ENCODE results near the gene ZNF646.

The ZNF646 gene

DNA sequence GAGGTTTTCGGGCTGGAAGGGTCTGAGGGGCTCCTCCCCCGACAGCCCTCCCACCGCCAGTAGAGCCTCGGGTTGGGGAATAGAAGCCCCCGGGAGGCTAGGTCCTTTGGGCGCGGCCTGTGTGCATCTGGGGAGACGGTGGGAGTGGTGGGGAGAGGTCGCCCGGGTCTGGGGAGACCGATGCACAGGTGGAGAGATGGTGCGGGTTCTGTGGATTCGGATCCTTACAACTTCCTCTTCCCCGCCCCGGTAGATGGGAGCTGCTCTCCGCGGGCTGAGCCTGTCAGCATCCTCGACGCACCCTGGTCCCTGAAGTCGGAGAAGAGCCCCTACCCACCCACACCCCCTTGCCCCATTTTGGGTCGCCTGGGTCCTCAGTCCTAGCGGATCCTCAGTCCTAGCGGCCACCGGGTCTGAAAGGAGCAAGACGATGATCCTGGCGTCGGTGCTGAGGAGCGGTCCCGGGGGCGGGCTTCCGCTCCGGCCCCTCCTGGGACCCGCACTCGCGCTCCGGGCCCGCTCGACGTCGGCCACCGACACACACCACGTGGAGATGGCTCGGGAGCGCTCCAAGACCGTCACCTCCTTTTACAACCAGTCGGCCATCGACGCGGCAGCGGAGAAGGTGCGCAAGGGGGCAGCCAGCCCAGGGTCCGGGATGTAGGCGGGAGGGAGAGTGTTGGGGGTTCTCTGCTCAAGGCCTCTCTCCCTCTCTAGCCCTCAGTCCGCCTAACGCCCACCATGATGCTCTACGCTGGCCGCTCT, 34.8 kb downstream of the ZNF646 start:
- DNase-seq: no peak

DNA sequence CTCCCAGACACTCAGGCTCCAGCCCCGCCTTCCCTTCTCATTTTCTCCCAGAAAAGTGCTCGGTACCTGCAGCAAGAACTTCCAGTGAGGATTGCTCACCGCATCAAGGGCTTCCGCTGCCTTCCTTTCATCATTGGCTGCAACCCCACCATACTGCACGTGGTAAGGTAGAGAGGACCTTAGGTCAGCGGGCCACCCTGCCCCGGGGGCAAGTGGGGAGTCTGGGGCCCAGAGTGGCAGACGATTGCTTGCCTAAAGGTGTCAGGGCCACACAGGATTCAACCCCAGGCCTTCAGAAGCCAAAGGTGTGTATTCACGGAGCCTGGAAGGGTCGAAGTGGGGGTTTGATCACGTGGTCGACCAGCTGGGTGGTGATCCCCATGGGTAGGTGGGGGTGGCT, 35.4 kb downstream of the ZNF646 start:
- no peak for DNase-seq

DNA sequence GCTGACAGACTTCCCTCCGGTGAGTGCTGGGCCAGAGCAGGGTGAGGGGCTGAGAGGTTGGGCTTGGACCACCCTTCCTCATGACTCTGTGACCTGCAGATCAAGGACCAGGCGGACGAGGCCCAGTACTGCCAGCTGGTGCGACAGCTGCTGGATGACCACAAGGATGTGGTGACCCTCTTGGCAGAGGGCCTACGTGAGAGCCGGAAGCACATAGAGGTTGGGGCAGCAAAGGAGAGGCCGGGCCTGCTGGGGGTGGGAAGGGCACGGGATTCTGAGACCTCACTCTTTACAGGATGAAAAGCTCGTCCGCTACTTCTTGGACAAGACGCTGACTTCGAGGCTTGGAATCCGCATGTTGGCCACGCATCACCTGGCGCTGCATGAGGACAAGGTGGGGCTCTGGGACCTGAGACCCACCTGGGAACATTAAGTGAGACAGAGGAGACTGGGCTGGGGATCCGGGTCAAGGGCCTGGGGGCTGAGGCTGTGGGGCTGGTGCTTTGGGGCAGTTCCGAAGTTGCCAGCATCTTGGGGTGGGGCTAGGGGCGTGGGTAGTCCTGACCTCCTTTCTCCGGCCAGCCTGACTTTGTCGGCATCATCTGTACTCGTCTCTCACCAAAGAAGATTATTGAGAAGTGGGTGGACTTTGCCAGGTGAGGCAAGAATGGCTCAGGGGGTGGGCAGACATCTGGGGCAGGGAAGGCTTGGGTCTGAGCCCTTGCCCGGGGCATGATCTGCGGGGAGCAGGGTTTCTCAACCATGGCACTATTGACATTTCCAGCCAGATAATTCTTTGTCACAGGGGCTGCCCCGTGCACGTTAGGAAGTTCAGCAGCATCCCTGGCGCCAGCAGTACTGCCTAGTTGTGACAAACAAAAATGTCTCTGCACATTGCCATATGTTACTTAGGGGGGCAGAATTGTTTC, 36.1 kb downstream of the ZNF646 start:
- DNase-seq: no peak

DNA sequence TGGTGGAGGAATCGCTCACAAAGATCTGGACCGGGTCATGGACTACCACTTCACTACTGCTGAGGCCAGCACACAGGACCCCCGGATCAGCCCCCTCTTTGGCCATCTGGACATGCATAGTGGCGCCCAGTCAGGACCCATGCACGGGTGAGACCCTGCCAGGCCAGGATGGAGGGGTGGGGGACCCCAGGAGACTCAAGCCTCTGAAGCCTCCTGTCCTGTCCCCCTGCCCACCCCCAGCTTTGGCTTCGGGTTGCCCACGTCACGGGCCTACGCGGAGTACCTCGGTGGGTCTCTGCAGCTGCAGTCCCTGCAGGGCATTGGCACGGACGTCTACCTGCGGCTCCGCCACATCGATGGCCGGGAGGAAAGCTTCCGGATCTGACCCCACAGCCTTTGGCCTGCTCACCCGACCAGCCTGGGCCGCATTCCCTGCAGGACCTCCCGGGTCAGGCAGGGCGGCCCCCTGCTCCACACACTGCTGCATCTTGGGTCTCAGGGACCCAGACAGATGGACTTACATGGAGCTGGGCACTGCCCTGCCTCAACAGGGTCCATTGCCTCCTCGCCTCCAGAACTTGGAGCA, 37.8 kb downstream of the ZNF646 start:
- DNase-seq: no peak

DNA sequence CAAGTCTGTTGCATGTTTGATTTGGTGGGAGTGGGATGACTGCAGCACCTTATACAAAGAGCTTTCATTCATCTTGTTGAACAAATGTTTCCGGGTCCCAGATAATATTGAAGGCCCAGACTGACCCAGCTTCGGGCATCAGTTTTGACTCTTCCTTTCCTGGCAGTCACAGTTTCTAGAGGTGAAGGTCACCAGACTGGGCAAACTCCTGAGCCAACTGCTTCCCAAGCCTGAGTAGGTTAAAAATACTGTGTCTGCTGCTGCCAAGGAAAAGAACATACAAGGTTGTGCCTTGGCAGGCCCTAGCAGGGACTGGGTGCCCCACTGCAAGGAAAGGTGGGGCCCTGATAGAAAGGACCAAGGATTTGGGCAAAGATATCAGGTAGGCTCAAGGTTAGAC, 38.5 kb downstream of the ZNF646 start:
- no peak for DNase-seq

DNA sequence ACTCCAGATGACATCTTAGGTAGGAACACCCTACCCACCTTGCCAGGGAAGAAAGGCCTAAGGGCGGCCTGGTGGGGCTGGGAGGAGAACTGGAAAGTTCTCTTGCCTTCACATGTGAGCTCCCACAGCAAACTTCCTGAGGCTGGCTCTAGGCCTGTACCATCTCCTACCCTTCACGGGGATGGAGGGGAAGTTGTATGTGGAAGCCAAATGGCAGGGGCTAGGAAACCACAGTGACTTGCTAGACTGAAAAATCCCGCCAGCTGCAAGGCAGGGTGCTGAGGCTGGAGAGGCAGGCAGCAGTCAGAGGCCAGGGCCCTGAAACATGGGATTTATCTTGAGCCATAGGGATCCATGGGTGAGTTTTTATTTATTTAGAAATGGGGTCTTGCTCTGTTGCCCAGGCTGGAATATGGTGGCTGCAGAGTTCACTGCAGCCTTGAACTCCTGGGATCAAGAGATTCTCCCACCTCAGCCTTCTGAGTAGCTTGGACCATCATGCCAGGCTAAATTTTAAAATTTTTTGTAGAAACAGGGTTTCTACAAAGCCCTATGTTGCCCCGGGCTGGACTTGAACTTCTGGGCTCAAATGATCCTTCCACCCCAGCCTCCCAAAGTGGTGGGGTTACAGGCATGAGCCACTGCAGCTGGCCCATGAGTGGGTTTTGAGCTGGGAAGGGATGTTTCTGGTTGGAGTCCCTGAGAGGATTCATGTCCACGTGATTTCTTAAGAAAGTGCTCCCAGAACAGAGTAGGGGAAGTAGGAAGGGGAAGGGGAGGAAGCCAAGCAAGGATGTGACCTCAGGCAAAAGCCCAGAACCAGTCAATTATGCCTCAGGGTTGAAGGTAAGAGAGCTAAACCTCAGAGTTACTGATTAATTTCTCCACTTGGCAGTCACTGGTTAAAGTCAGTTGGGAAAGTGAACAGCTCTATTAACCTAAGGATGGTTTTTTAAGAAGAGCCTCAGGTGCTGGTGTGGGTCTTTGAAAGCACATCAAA, 39.2 kb downstream of the ZNF646 start:
- no peak for DNase-seq

DNA sequence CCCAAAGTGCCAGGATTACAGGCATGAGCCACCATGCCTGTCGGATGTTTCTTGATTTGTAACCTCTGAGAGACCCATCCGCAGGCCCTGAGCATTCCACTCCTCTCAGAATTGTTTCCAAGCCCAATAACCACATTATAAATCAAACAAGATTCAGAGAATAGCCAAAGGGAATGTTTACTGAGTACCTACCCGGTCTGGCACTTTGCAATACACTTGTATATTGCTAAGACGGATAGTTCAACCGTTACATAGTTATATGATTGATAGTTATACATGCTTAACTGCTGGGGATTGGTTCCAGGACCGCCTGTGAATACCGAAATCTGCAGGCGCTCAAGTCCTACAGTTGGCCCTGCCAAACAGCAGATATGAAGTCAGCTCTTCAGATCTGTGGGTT, 40.2 kb downstream of the ZNF646 start:
- no peak for DNase-seq

DNA sequence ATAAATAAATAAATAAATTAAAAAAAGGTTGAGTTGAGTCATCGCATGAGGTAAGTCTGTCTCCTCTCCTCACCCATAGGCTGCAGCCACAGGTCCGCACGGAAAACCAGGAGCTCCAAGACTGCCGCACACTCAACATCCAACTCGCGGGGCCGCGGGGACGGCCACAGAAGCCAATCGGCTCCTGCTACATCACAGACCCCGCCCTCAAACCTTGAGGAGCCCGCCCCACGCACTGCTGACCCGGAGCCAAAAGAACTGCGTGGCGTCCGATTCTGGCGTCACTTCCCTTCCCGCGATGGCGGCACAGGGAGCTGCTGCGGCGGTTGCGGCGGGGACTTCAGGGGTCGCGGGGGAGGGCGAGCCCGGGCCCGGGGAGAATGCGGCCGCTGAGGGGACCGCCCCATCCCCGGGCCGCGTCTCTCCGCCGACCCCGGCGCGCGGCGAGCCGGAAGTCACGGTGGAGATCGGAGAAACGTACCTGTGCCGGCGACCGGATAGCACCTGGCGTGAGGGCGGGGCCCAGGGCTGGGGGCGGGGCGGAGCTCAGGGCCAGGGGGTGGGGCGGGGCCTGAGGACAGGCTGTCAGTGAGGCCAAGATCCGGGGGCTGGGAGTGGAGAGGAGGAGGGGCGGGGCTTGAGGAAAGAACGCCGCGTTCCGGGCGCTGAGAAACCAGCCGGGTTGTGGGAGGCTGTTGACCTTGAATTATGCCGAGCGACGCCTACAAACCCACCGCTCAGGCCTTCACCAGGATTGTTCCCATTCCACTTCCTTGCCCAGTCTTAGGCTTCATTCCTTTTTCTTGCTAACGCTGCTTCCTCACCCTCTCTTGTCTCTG, 43.4 kb downstream of the ZNF646 start, which contains the start of gene KAT8:
Gene KAT8, plus strand, starts transcription at position 281 of the 839 bp plus-strand sequence. Its CDS starts 18 bp downstream, at position 299.
- peak; percentile 98 for DNase-seq

DNA sequence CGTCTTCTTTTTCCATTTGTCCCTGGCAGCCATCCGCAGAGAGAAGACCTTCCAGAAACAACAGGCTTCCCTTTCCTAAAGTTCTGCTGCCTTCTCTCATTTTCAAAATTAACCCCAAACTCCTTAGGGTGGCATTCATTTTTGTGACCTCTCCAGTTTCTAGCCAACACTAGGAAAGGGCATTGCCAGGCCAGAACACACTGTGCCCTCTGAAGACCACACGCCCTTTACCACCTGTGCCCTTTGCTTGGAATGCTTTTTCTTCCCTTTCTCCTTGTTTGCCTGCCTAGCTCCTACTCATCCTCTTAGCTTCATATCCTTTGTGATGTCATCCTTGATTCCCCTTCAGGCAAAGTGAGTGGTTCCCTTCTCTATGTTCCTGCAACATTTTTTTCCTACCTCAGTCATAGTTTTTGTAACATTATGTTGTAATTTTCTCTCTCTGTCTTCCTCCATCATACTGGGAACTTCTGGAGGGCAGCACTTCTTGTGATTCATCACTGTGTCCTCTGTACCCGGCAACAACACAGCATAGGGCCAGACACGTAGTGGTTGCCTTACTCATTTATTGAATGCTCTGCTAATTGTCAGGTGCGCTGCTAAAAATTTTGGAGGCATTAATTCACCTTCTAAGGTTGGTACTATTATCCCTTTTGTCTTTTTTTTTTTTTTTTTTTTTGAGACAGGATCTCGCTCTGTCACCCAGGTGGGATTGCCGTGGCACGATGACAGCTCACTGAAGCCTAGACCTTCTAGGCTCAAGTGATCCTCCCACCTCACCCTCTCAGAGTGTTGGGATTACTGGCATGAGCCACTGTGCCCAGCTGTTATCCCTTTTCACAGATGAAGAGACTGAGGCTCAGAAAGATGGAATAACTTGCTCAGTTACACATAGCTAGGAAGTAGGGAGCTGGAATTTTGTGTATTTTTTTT, 44.3 kb downstream of the ZNF646 start:
- DNase-seq: no peak

DNA sequence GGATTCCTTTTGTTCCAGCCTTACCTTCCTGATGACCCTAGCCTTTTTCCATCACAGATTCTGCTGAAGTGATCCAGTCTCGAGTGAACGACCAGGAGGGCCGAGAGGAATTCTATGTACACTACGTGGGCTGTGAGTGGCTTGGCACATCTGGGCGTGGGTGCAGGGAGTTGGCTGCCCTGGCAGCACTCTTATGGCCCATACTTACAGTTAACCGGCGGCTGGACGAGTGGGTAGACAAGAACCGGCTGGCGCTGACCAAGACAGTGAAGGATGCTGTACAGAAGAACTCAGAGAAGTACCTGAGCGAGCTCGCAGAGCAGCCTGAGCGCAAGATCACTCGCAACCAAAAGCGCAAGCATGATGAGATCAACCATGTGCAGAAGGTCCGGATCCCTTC, 45.9 kb downstream of the ZNF646 start:
- DNase-seq: no peak

DNA sequence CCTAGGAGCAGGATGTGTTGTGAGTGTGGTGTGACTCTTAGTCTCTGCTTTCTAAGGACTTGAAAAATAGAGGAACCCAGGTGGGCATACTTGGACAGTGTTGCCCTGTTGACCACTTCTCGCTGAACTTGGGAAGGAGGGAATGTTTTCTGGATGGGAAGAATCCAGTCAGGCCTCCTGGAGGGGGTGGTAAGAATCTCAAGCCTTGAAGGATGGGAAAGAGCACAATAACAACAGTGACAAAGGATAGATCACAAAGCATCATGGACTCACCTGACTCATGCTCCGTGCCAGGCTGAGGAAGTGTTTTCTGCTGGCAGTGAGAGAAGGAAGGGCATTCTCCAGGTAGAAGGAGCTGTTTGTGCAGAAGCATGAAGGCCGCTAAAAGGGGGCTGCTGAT, 51.6 kb downstream of the ZNF646 start:
- no peak for DNase-seq

DNA sequence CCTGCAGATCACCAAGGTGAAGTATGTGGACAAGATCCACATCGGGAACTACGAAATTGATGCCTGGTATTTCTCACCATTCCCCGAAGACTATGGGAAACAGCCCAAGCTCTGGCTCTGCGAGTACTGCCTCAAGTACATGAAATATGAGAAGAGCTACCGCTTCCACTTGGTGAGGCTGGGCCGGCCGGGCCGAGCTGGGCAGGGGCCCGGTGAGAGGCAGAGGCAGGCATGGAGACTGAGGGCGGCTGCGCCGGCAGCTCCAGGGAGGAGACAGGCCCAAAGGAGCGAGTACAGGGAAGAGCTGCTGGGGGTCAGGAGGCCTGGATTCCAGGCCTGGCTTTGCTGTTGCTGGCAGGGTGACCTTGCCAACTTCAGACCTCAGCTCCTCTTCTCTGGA, 53.0 kb downstream of the ZNF646 start:
- DNase-seq: no peak

DNA sequence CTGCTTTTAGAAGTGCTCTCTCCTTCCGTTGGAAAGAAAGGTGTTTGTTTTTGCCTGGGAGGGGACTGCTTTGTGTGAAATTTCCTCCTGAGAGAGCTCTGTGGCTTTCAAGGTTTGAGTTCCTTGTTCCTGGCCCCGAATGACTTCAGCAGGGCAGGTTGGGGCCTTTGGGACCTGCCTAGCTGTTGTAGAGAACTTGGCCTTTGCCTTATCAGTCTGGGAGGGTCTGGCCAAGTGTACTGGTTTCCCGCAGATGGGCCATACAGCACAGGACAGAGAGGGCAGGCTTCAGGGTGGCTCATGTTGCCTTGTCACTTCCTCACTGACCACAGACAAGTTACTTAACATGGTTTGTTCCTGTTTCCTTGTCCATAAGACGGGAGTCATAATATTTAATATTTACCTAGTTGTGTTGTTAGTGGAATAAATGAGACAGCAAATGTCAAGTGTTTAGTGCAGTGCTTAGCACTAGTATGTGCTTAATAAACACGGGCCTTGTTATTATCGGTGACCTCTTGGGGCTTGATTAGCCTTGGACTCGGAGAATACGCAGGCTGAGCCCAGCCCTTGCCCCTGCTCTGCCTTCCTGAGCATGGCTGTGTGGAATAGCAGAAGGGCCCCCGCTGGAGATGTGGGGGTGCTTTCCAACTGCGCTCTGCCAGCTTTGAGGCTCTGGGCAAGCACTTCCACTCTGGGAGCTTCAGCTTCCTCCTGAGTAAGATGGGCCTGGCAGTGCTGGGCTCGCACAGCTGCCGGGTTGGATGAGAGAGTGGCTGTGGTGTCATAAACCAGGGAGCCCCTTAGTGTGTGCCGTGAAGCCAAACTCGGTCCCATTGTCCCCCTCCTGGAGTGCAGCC, 54.7 kb downstream of the ZNF646 start:
- DNase-seq: no peak

DNA sequence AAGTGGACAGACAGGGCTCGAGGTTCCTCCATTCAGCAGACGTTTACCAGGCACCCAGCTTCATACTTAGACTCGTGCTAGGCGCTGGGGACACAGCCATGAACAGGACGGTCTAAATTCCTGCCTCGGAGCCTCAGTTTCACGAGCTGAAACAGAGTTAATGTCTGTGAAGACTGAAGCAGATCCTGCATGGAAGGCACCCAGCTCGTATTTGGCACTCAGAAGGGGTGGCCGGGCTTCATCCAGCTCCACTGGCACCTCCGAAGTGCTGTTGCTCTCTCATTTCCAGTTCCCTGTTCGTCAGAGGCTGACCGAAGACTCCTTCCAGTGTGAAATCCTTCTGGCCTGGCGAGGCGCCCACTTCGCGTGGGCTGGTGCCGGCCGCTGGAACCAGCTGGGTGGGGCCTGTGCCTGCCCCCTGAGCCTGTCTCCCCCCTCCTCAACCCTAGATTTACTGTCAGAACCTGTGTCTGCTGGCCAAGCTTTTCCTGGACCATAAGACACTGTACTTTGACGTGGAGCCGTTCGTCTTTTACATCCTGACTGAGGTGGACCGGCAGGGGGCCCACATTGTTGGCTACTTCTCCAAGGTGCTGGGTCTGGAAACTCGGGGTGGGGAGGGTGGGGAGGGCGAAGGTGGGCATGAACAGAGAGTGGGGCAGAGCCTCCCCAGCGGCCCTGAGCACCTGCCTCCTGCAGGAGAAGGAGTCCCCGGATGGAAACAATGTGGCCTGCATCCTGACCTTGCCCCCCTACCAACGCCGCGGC, 55.5 kb downstream of the ZNF646 start:
- no peak for DNase-seq

DNA sequence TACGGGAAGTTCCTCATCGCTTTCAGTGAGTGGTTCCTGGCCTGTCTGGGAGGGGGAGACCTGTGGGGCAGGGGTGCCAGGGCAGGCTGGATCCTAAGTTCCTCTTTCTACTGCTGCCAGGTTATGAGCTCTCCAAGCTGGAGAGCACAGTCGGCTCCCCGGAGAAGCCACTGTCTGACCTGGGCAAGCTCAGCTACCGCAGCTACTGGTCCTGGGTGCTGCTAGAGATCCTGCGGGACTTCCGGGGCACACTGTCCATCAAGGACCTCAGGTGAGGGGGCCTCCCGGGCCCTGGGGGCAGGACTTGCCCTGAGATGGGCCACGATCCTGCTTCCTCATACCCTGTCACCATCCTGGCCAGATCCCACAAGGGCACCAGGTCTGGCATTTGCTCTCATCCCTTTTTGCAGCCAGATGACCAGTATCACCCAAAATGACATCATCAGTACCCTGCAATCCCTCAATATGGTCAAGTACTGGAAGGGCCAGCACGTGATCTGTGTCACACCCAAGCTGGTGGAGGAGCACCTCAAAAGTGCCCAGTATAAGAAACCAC, 56.2 kb downstream of the ZNF646 start:
- no peak for DNase-seq

DNA sequence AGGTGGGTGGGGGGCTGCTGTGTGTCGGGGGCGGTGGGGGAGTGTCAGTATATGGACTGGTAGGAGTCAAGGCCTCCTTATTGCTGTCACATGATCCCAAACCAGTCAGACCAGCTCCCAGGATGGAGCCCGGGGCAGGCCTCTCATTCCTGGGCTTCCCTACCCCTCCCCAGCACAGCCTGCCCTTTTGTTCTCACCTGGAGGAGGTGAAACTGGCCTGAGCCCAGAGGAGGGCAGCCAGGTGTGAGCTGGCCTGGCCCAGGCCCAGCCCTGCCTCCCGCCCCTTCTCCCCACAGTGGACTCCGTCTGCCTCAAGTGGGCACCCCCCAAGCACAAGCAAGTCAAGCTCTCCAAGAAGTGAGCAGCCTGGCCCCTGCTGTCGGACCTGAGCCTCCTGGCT, 56.7 kb downstream of the ZNF646 start:
- no peak for DNase-seq

DNA sequence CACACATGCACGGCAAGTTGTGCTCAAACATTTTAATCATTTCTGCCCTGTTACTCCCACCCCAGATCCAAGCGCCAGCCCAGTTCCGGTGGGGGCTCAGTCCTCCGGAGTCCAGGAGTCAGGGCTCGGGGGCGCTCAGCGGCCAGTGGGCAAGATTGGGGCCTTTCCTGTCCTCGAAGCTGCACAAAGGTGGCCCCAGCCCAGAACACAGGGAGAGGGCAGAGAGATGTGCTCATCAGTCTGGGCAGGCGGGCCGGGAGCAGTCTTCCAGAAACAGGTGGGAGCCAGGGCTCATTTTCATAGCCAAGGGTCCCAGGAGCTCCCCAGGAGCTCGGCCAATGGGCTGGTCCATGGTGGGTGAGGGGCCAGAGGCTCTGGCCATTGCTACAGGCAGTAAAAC, 57.2 kb downstream of the ZNF646 start:
- DNase-seq: no peak

DNA sequence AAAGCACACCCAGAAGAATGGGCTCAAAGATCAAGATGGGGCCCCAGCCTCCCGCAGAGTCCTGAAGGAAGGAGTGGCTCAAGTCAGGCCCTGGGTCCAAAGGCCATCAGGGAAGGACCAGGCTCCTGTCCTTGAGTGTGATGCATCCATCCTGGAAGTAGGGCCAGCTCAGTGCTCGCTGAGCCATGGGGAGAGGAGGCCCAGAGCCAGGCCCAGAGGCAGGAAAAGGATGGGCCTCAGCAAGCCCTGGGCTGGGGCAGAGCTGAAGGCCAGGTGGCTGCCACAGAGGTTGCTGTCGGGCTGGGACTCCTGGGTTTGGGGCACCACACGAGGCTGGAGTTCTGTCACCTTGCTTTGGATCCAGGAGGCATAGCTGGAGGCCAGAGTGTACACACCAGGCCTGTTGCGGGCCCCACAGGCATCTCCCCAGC, 57.6 kb downstream of the ZNF646 start:
- no peak for DNase-seq

Data from activated T-cell treated with anti-CD3 and anti-CD28 coated beads, Interleukin-2, amount 50 U/mL, for 48 hours (primary cell).